Measurements from ENCODE around the gene DLST.

GRCh38 chr14:74882103-74882920 is 596 bp downstream of the DLST start:
- TF ChIP-seq CTCF (conservative IDR thresholded peaks at IDR 0.05; ENCODE audit: low read depth, low read length) (no peak), POLR2A (IDR thresholded peaks at IDR 0.05; ENCODE audit: low read depth, low read length) (no peak), RFX5 (IDR thresholded peaks at IDR 0.05; ENCODE audit: low read depth, low read length) (no peak), FOS (IDR thresholded peaks at IDR 0.05; ENCODE audit: low read depth, low read length) (no peak), RAD21 (IDR thresholded peaks at IDR 0.05; ENCODE audit: low read length) (no peak), CEBPB (IDR thresholded peaks at IDR 0.05; ENCODE audit: low read depth, low read length) (0 out of 2 replicates have a peak, but pooled peaks have one; percentile 4), MAZ (IDR thresholded peaks at IDR 0.05; ENCODE audit: borderline replicate concordance, low read depth, low read length) (no peak), USF2 (IDR thresholded peaks at IDR 0.05; ENCODE audit: low read depth, low read length) (no peak)

Measured in IMR-90 (cell line).